Osteocyte (in vitro differentiated cells): Measurements from ENCODE around the gene CSF1. TPM values are rescaled to one million over a fixed set of nuclear protein-coding genes. Genes with fewer than 3 reads are reported as not detected.

Source experiments
- DNase-seq: peaks from one replicate; pipeline ENCODE4 v3.0.0; 2021; ENCODE audit warnings: mixed read lengths; ENCODE audit not compliant: unreplicated experiment; ENCODE audit errors: extremely low spot score
- H3K27ac Mint-ChIP-seq: one replicate; pipeline ENCODE4 v1.8.0; 2021; ENCODE audit warnings: mild to moderate bottlenecking, mixed read lengths; ENCODE audit not compliant: unreplicated experiment
- H3K27me3 Mint-ChIP-seq: one replicate; pipeline ENCODE4 v1.8.0; 2021; ENCODE audit warnings: mixed read lengths; ENCODE audit not compliant: unreplicated experiment
- H3K36me3 Mint-ChIP-seq: one replicate; pipeline ENCODE4 v1.8.0; 2021; ENCODE audit warnings: mixed read lengths; ENCODE audit not compliant: unreplicated experiment
- H3K4me1 Mint-ChIP-seq: one replicate; pipeline ENCODE4 v1.8.0; 2021; ENCODE audit warnings: mixed read lengths; ENCODE audit not compliant: unreplicated experiment
- H3K4me3 Mint-ChIP-seq: one replicate; pipeline ENCODE4 v1.8.0; 2021; ENCODE audit warnings: mild to moderate bottlenecking, moderate library complexity, mixed read lengths; ENCODE audit not compliant: unreplicated experiment
- H3K9me3 Mint-ChIP-seq: one replicate; pipeline ENCODE4 v1.8.0; 2021; ENCODE audit warnings: mixed read lengths; ENCODE audit not compliant: unreplicated experiment
- CTCF ChIP-seq: fragments of 200-600 bp; sonication (generic); IDR thresholded peaks from 2 replicates; pipeline ENCODE4 v1.5.0; 2021; ENCODE audit warnings: antibody characterized with exemption, mild to moderate bottlenecking, moderate library complexity
- total RNA-seq: library from RNA; stranded (reverse); gene quantifications from 2 replicates; pipeline ENCODE4 v1.2.1, GENCODE V29; 2021

The CSF1 gene
- total RNA-seq, 1 donor from 2014 or later, result 27.9 TPM

- H3K4me3 Mint-ChIP-seq, result no peak overlapping the region
- H3K9me3 Mint-ChIP-seq, result no peaks in the 10 kb centered on the region
- peaks cover 8% of the 10 kb centered on the region for H3K4me1 Mint-ChIP-seq
- DNase-seq, result no peak
- no peaks in the 10 kb centered on the region for H3K36me3 Mint-ChIP-seq
- H3K27me3 Mint-ChIP-seq, result no peaks in the 10 kb centered on the region
- no peak overlapping the region for H3K27ac Mint-ChIP-seq
- TF ChIP-seq CTCF, result no peak
These were observed 17.0 kb upstream of the CSF1 start for GRCh38 chr1:109893532-109894171.

- no peak for DNase-seq
- TF ChIP-seq CTCF, result no peak
- Mint-ChIP-seq H3K27ac (no peak overlapping the region), H3K4me1 (peaks cover 14% of the 10 kb centered on the region), H3K9me3 (no peaks in the 10 kb centered on the region), H3K4me3 (no peak overlapping the region), H3K36me3 (no peaks in the 10 kb centered on the region), H3K27me3 (no peaks in the 10 kb centered on the region)
These were observed 15.6 kb upstream of the CSF1 start for GRCh38 chr1:109894823-109895719.

- no peaks in the 10 kb centered on the region for H3K27me3 Mint-ChIP-seq
- no peak overlapping the region for H3K27ac Mint-ChIP-seq
- TF ChIP-seq CTCF, result no peak
- peaks cover 11% of the 10 kb centered on the region for H3K4me1 Mint-ChIP-seq
- no peaks in the 10 kb centered on the region for H3K36me3 Mint-ChIP-seq
- H3K4me3 Mint-ChIP-seq, result no peak overlapping the region
- H3K9me3 Mint-ChIP-seq, result no peaks in the 10 kb centered on the region
- DNase-seq, result no peak
These were observed 14.7 kb upstream of the CSF1 start for GRCh38 chr1:109895720-109896504.

- DNase-seq, result no peak
- no peaks in the 10 kb centered on the region for H3K36me3 Mint-ChIP-seq
- no peaks in the 10 kb centered on the region for H3K9me3 Mint-ChIP-seq
- peaks cover 7% of the 10 kb centered on the region for H3K4me1 Mint-ChIP-seq
- no peak overlapping the region for H3K27ac Mint-ChIP-seq
- H3K27me3 Mint-ChIP-seq, result no peaks in the 10 kb centered on the region
- H3K4me3 Mint-ChIP-seq, result no peak overlapping the region
- TF ChIP-seq CTCF, result no peak
These were observed 14.0 kb upstream of the CSF1 start for GRCh38 chr1:109896681-109897080.
